HepG2 (cell line): ENCODE data around the gene TBC1D20. TPM values are rescaled to one million over a fixed set of nuclear protein-coding genes. Genes with fewer than 3 reads are reported as not detected.

Experiments
- HDAC2 ChIP-seq: sonication (generic); formaldehyde crosslinking; IDR thresholded peaks from 2 replicates; pipeline ENCODE4 v1.4.0; 2020; ENCODE audit warnings: missing genetic modification reagents
- PAF1 ChIP-seq: IDR thresholded peaks from 2 replicates; pipeline ENCODE4 v1.6.1; 2016; ENCODE audit warnings: missing genetic modification reagents, missing compliant biosample characterization
- PRMT3 ChIP-seq: sonication (generic); formaldehyde crosslinking; IDR thresholded peaks from 2 replicates; pipeline ENCODE4 v1.8.1; 2022; ENCODE audit warnings: low read depth, mild to moderate bottlenecking, moderate library complexity, missing genetic modification reagents, borderline replicate concordance
- REST ChIP-seq, 2 experiments: IDR thresholded peaks; 2 replicates each; pipeline ENCODE4 v1.6.1; 2011 to 2012; ENCODE audit warnings: low read length in 2 of 2, borderline replicate concordance in 1 of 2, low read depth in 1 of 2, mild to moderate bottlenecking in 1 of 2, moderate library complexity in 1 of 2
- polyA plus RNA-seq, 8 experiments: library from polyadenylated mRNA; depleted of rRNA in 3 of 8; stranded (reverse) in 7 of 8; unstranded in 1 of 8; fragments of >200 nt; fragmentation: Illumina TruSeq in 4 of 8; extraction: Trizol in 4 of 8; gene quantifications; 2 replicates each; pipeline versions ENCODE4 v1.2.1 to v1.2.3, GENCODE V29; 2011 to 2016; ENCODE audit warnings: low read depth in 4 of 8, missing spikeins in 1 of 8, mixed read lengths in 1 of 8; ENCODE audit not compliant: insufficient read depth in 1 of 8
- total RNA-seq, 5 experiments: library from RNA; depleted of rRNA; stranded (reverse); fragments of >200 nt; fragmentation: Illumina TruSeq; extraction: Trizol; gene quantifications; 2 replicates each; pipeline ENCODE4 v1.2.3, GENCODE V29; 2016; ENCODE audit warnings: low read depth in 1 of 5
- TF ChIP-seq, protein P1 (sequence below): sonication (generic); formaldehyde crosslinking; IDR thresholded peaks from one replicate; pipeline ENCODE4 v1.5.1; 2020; ENCODE audit warnings: mild to moderate bottlenecking, missing genetic modification reagents; ENCODE audit errors: not compliant biosample characterization
- TF ChIP-seq, protein P2 (sequence below): sonication (generic); formaldehyde crosslinking; IDR thresholded peaks from 2 replicates; pipeline ENCODE4 v1.4.0; 2020; ENCODE audit warnings: missing genetic modification reagents
- TF ChIP-seq, protein P3 (sequence below): IDR thresholded peaks from 2 replicates; pipeline ENCODE4 v1.6.1; 2016; ENCODE audit warnings: low read depth, control low read depth

TBC1D20 gene
- total and polyA plus RNA-seq, 2 of the 13 experiments (the other 11 are each of a cell fraction or from before 2014, with no cell fraction given): 36.6 to 47.1 TPM

DNA sequence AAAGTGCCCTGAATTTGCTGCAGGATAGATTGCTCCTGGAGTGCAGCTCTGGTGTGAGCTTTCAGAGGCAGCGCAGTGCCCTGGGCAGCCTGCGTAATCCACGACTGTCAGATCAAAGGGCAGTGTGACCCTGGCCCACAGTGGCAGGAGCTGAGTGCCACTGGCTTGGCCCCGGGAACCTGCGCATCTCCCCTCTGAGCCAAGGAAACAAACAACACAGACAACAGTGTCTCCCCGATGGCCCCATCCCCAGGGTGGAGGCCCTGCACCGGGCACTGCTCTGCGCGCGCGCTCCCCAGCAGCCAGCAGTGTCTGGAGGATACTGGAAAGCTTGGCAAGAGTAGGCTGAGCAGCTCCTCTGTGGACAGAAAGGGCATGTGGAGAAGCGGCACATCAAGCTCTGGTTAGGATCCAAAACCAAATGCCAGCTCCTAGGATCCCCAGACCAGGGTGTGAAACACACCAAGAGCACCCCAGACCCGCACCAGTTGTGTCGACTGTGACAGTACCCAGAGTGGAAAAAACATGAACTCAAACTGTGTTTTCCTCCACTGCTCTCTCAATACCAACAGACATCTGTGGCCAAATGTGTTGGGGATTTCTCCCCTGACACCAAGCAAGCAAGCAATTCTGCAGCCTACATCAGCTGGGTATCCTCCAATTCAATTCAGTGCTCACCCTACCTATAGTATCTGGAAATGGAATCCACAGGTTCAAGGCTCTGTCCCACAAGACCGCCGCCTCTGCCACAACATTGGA is 27.5 kb downstream of the TBC1D20 start (continued):
- TF ChIP-seq, protein P1, sequence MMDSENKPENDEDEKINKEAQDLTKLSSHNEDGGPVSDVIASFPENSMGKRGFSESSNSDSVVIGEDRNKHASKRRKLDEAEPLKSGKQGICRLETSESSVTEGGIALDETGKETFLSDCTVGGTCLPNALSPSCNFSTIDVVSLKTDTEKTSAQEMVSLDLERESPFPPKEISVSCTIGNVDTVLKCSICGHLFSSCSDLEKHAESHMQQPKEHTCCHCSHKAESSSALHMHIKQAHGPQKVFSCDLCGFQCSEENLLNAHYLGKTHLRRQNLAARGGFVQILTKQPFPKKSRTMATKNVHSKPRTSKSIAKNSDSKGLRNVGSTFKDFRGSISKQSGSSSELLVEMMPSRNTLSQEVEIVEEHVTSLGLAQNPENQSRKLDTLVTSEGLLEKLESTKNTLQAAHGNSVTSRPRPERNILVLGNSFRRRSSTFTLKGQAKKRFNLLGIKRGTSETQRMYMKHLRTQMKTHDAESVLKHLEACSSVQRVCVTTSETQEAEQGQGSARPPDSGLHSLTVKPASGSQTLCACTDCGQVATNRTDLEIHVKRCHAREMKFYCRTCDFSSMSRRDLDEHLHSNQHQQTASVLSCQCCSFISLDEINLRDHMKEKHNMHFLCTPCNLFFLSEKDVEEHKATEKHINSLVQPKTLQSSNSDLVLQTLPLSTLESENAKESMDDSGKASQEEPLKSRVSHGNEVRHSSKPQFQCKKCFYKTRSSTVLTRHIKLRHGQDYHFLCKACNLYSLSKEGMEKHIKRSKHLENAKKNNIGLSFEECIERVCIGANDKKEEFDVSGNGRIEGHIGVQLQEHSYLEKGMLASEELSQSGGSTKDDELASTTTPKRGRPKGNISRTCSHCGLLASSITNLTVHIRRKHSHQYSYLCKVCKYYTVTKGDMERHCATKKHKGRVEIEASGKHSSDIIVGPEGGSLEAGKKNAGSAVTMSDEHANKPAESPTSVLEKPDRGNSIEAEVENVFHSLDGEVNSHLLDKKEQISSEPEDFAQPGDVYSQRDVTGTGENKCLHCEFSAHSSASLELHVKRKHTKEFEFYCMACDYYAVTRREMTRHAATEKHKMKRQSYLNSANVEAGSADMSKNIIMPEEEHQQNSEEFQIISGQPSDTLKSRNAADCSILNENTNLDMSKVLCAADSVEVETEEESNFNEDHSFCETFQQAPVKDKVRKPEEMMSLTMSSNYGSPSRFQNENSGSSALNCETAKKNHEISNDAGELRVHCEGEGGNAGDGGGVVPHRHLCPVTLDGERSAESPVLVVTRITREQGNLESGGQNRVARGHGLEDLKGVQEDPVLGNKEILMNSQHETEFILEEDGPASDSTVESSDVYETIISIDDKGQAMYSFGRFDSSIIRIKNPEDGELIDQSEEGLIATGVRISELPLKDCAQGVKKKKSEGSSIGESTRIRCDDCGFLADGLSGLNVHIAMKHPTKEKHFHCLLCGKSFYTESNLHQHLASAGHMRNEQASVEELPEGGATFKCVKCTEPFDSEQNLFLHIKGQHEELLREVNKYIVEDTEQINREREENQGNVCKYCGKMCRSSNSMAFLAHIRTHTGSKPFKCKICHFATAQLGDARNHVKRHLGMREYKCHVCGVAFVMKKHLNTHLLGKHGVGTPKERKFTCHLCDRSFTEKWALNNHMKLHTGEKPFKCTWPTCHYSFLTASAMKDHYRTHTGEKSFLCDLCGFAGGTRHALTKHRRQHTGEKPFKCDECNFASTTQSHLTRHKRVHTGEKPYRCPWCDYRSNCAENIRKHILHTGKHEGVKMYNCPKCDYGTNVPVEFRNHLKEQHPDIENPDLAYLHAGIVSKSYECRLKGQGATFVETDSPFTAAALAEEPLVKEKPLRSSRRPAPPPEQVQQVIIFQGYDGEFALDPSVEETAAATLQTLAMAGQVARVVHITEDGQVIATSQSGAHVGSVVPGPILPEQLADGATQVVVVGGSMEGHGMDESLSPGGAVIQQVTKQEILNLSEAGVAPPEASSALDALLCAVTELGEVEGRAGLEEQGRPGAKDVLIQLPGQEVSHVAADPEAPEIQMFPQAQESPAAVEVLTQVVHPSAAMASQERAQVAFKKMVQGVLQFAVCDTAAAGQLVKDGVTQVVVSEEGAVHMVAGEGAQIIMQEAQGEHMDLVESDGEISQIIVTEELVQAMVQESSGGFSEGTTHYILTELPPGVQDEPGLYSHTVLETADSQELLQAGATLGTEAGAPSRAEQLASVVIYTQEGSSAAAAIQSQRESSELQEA (CRISPR knock-in tag): no peak
- no peak for TF ChIP-seq PRMT3 (CRISPR knock-in tag)
- TF ChIP-seq, protein P2, sequence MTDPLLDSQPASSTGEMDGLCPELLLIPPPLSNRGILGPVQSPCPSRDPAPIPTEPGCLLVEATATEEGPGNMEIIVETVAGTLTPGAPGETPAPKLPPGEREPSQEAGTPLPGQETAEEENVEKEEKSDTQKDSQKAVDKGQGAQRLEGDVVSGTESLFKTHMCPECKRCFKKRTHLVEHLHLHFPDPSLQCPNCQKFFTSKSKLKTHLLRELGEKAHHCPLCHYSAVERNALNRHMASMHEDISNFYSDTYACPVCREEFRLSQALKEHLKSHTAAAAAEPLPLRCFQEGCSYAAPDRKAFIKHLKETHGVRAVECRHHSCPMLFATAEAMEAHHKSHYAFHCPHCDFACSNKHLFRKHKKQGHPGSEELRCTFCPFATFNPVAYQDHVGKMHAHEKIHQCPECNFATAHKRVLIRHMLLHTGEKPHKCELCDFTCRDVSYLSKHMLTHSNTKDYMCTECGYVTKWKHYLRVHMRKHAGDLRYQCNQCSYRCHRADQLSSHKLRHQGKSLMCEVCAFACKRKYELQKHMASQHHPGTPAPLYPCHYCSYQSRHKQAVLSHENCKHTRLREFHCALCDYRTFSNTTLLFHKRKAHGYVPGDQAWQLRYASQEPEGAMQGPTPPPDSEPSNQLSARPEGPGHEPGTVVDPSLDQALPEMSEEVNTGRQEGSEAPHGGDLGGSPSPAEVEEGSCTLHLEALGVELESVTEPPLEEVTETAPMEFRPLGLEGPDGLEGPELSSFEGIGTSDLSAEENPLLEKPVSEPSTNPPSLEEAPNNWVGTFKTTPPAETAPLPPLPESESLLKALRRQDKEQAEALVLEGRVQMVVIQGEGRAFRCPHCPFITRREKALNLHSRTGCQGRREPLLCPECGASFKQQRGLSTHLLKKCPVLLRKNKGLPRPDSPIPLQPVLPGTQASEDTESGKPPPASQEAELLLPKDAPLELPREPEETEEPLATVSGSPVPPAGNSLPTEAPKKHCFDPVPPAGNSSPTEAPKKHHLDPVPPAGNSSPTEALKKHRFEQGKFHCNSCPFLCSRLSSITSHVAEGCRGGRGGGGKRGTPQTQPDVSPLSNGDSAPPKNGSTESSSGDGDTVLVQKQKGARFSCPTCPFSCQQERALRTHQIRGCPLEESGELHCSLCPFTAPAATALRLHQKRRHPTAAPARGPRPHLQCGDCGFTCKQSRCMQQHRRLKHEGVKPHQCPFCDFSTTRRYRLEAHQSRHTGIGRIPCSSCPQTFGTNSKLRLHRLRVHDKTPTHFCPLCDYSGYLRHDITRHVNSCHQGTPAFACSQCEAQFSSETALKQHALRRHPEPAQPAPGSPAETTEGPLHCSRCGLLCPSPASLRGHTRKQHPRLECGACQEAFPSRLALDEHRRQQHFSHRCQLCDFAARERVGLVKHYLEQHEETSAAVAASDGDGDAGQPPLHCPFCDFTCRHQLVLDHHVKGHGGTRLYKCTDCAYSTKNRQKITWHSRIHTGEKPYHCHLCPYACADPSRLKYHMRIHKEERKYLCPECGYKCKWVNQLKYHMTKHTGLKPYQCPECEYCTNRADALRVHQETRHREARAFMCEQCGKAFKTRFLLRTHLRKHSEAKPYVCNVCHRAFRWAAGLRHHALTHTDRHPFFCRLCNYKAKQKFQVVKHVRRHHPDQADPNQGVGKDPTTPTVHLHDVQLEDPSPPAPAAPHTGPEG: no peak
- TF ChIP-seq, protein P3, sequence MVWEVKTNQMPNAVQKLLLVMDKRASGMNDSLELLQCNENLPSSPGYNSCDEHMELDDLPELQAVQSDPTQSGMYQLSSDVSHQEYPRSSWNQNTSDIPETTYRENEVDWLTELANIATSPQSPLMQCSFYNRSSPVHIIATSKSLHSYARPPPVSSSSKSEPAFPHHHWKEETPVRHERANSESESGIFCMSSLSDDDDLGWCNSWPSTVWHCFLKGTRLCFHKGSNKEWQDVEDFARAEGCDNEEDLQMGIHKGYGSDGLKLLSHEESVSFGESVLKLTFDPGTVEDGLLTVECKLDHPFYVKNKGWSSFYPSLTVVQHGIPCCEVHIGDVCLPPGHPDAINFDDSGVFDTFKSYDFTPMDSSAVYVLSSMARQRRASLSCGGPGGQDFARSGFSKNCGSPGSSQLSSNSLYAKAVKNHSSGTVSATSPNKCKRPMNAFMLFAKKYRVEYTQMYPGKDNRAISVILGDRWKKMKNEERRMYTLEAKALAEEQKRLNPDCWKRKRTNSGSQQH (CRISPR knock-in tag): peak; percentile 29; the same call in 1 of the 2 replicates
- 0 out of 2 replicates have a peak, but pooled peaks have one; percentile 84 for TF ChIP-seq PAF1 (CRISPR knock-in tag)
- no peak for TF ChIP-seq HDAC2 (CRISPR knock-in tag)
- no peak for TF ChIP-seq REST (IDR thresholded peaks at IDR 0.05; ENCODE audit: borderline replicate concordance in 1 of 2, low read depth in 1 of 2, low read length in 2 of 2)
